ENCODE measurements around the gene SH3RF3. TPM values are rescaled to one million over a fixed set of nuclear protein-coding genes. Genes with fewer than 3 reads are reported as not detected.

Gene SH3RF3
- total RNA-seq, 2 donors from 2014 or later: 1.3 to 2.5 TPM

- H3K9me3 ChIP-seq: no peaks in the 10 kb centered on the region
- H3K4me1 ChIP-seq: no peaks in the 10 kb centered on the region
- intact Hi-C loops (cut with DNase I): no loop called here
- TF ChIP-seq CTCF (IDR thresholded peaks at IDR 0.05): no peak
- H3K9ac ChIP-seq (ENCODE audit: low read depth in 2 of 2, low read length in 2 of 2): no peak overlapping the region
- H3K27ac ChIP-seq: no peak overlapping the region
- no peak overlapping the region for H3K4me3 ChIP-seq
- H3K36me3 ChIP-seq: no peaks in the 10 kb centered on the region
- no peak for DNase-seq
- H3K27me3 ChIP-seq: no peaks in the 10 kb centered on the region
Measured at GRCh38 chr2:109486711-109487535, 357.9 kb downstream of the SH3RF3 start.

DNA sequence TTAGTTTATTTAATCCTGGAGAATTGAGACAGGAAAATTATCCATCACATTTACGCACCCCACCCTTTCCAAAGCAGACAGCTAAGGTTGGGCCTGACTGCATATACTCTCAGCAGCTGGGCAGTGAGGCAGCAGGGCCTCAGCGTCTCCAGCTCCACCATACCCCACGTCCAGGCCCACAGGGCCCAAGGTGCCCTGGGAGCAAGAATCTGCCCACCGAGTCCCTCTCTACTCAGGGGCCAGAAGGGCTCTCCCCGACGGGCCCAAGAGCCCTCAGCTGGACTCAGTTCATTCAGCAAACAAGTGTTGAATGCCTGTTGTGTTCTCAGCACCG is 358.5 kb downstream of the SH3RF3 start:
- Histone ChIP-seq H3K27me3 (no peaks in the 10 kb centered on the region), H3K9ac (ENCODE audit: low read depth in 2 of 2, low read length in 2 of 2) (no peak overlapping the region), H3K4me3 (no peak overlapping the region), H3K36me3 (no peaks in the 10 kb centered on the region), H3K4me1 (no peaks in the 10 kb centered on the region), H3K27ac (no peak overlapping the region), H3K9me3 (no peaks in the 10 kb centered on the region)
- intact Hi-C loops (cut with DNase I): no loop called here
- TF ChIP-seq CTCF (IDR thresholded peaks at IDR 0.05): no peak
- no peak for DNase-seq

- Histone ChIP-seq H3K9me3 (no peaks in the 10 kb centered on the region), H3K4me1 (no peaks in the 10 kb centered on the region), H3K36me3 (no peaks in the 10 kb centered on the region), H3K27ac (no peak overlapping the region), H3K4me3 (no peak overlapping the region), H3K27me3 (no peaks in the 10 kb centered on the region), H3K9ac (ENCODE audit: low read depth in 2 of 2, low read length in 2 of 2) (no peak overlapping the region)
- DNase-seq: no peak
- TF ChIP-seq CTCF (IDR thresholded peaks at IDR 0.05): no peak
- intact Hi-C loops (cut with DNase I): no loop called here
Measured at GRCh38 chr2:109487871-109488655, 359.1 kb downstream of the SH3RF3 start.

GRCh38 chr2:109489296-109489695 is 360.3 kb downstream of the SH3RF3 start:
- TF ChIP-seq CTCF (IDR thresholded peaks at IDR 0.05): no peak
- H3K4me1 ChIP-seq: no peaks in the 10 kb centered on the region
- H3K36me3 ChIP-seq: no peaks in the 10 kb centered on the region
- no peak for DNase-seq
- H3K27me3 ChIP-seq: no peaks in the 10 kb centered on the region
- no peaks in the 10 kb centered on the region for H3K9me3 ChIP-seq
- no peak overlapping the region for H3K27ac ChIP-seq
- H3K9ac ChIP-seq (ENCODE audit: low read depth in 2 of 2, low read length in 2 of 2): no peak overlapping the region
- intact Hi-C loops (cut with DNase I): no loop called here
- H3K4me3 ChIP-seq: no peak overlapping the region

DNA sequence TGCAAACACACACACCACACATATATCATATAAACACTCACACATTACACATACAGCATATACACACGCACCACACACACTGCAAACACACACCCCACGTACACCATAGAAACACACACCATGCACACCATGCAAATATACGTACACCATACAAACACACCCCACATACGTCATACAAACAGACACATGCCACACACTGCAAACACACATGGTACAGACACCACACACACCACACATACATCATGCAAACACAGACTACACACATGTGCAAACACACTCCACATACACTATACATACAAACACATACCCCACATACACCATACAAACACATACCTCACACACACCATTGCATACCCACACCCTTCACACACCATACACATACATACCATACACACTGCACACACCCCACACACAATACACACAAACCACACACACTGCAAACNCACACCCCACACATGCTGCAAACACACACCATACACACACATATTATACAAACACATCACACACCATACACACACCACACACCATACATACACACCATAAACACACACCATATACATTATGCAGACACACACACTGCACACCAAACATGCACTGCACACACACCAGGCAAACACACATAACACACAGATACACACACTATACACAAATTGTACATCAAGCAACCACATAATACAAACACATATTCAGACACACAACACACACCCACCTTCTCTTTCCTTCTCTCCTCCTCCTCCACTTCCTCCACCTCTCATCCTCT is 364.4 kb downstream of the SH3RF3 start:
- H3K27ac ChIP-seq: no peak overlapping the region
- no peak for DNase-seq
- TF ChIP-seq CTCF (IDR thresholded peaks at IDR 0.05): no peak

More for the DNA sequence above, 364.4 kb downstream of the SH3RF3 start:
- Histone ChIP-seq H3K27me3 (no peaks in the 10 kb centered on the region), H3K4me1 (peaks cover 5% of the 10 kb centered on the region), H3K4me3 (no peak overlapping the region), H3K36me3 (no peaks in the 10 kb centered on the region), H3K9ac (ENCODE audit: low read depth in 2 of 2, low read length in 2 of 2) (no peak overlapping the region), H3K9me3 (no peaks in the 10 kb centered on the region)
- intact Hi-C loops (cut with DNase I): no loop called here
